ENCODE measurements around the gene ARHGAP24.

DNA sequence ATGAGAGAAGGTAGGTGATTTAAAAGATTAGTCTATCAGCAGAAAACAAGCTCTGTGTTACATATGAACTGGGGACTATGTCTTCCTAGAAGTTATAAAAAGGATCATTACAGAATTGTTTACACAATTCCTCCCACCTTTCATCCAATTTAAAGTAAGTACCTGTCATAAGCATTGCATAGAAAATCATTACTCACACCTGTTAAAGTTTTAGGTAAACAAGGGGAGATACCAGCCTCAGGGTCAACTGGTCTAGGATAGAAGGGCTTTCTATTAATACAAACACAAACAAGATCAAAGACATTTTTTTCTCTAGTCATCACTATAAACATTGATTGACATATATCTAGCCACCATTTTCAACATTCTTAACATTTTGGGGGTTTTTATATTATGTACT lies 333.9 kb downstream of the ARHGAP24 start:
- TF ChIP-seq, protein P1, sequence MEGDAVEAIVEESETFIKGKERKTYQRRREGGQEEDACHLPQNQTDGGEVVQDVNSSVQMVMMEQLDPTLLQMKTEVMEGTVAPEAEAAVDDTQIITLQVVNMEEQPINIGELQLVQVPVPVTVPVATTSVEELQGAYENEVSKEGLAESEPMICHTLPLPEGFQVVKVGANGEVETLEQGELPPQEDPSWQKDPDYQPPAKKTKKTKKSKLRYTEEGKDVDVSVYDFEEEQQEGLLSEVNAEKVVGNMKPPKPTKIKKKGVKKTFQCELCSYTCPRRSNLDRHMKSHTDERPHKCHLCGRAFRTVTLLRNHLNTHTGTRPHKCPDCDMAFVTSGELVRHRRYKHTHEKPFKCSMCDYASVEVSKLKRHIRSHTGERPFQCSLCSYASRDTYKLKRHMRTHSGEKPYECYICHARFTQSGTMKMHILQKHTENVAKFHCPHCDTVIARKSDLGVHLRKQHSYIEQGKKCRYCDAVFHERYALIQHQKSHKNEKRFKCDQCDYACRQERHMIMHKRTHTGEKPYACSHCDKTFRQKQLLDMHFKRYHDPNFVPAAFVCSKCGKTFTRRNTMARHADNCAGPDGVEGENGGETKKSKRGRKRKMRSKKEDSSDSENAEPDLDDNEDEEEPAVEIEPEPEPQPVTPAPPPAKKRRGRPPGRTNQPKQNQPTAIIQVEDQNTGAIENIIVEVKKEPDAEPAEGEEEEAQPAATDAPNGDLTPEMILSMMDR (IDR thresholded peaks at IDR 0.05), result no peak
- TF ChIP-seq POLR2A (IDR thresholded peaks at IDR 0.05), result no peak

Data from ovary (tissue), 3 donors.